HK-2 (cell line): ENCODE data around the gene LMO1.

Experiments
- DNase-seq: peaks from one replicate; pipeline ENCODE4 v3.0.0-alpha.2; 2018; ENCODE audit not compliant: unreplicated experiment

Gene LMO1

DNA sequence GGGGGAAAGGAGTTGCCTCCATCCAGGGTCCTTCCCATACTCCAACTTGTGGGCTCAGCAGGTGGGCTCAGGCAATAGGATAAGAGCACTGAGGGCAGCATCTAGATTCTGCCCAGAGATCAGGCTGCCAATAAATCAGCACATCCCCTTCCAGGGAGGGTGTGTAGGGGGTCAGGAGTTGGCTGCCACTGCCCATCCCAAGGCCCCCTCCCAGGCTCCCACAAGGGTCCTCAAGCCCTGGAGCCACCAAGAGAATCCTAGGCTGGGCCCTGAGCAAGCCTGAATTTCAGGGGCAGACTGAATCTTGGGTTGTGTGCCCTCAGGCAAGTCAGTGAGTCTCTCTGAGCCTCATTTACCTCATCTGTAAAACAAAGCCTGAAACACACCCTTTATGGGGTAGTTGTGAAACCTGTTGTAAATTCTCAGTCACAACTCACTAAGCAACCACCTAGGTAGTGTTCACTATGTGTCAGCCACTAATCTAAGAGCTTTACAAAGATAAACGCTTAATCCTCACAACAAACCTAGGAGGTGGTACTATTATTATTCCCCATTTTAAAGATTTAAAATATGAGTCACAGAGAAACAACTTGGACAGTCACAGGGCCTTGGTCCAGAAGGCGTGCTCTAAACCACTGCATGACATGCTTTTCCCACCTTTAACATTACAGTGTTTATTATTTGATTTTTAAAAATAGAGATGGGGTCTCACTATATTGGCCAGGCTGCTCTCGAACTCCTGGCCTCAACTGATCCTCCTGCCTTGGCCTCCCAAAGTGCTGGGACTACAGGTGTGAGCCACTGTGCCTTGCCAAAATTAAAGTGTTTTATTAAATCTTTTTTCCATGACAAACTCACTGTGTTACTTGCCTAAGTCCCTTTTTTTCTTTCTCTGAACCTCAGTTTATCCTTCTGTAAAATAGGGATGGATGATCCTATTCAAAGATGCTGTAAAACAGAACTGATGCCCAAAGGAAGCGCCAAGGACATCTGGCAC, 36.2 kb downstream of the LMO1 start:
- DNase-seq, result no peak

- peak; percentile 59 for DNase-seq
These were observed 38.1 kb downstream of the LMO1 start for GRCh38 chr11:8225589-8226036.

DNA sequence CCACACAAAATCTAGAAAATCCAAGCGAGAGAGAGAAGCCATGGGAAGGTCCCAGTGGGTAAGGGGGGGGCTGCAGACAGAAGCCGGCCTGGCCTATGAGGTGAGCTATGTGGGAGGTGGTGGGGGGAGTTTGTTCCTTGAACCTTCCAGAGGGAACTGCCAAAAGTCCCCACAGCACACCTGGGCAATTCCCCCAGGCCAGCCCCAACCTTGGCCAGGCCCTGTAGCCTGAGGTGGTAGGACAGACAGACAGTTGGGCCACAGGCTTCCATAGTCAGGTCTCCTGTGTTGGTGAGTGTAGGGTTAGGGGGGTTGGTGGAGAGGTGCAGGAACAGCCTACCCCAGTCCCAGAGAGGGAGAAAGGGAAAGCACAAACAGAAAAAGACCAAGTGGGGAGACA, 39.0 kb downstream of the LMO1 start:
- DNase-seq, result no peak

DNA sequence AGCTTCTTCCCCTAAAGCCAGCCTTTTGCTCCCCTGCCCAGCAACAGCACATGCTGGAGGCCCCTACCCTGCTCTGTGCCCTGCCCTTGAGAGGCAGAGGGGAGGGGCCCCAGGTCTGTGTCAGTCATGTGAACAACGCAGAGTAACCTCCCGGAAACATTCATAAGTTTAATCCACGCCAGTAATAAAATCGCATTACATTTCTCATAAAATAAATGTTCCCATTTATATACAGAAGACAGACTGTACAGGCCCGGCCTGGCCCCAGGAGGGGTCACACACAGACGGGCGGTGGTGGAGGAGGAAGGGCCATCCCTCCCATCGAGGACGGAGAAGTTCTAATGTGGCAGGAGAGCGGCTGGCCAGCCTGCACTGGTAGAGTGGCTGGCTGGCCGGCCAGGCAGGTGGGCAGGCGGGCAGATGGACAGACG, 39.5 kb downstream of the LMO1 start:
- no peak for DNase-seq

- DNase-seq, result no peak
These were observed 40.2 kb downstream of the LMO1 start for GRCh38 chr11:8223513-8223900.

- DNase-seq, result no peak
These were observed 40.7 kb downstream of the LMO1 start for GRCh38 chr11:8222820-8223512.

DNA sequence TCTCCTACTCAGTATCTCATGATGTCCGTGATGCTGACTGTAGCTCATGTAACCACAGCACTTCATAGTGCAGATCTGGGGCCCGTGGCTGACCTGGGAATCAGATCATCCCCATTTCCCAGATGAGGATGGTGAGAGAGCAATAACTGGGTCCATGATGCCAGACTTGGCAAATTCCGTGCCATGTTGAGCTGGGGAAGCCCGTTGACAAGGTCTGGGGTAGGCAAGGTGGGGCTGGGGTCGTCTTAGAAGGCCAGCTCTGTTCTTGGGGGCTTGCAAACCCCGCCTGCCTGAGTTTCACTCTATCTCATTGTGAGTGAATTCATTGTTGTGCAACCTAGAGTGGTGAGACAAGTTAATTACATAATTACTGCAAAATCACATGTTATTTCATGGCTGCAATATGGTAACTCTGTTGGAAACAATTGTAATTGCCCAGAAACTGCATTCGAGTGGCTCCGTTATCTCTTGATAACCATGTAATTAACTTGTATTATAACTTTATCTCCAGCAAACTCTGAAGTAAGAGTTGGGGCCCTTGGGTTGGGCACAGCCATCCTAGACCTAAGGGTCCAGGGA, 41.7 kb downstream of the LMO1 start:
- DNase-seq, result no peak

- DNase-seq, result no peak
These were observed 42.5 kb downstream of the LMO1 start for GRCh38 chr11:8221046-8221723.

DNA sequence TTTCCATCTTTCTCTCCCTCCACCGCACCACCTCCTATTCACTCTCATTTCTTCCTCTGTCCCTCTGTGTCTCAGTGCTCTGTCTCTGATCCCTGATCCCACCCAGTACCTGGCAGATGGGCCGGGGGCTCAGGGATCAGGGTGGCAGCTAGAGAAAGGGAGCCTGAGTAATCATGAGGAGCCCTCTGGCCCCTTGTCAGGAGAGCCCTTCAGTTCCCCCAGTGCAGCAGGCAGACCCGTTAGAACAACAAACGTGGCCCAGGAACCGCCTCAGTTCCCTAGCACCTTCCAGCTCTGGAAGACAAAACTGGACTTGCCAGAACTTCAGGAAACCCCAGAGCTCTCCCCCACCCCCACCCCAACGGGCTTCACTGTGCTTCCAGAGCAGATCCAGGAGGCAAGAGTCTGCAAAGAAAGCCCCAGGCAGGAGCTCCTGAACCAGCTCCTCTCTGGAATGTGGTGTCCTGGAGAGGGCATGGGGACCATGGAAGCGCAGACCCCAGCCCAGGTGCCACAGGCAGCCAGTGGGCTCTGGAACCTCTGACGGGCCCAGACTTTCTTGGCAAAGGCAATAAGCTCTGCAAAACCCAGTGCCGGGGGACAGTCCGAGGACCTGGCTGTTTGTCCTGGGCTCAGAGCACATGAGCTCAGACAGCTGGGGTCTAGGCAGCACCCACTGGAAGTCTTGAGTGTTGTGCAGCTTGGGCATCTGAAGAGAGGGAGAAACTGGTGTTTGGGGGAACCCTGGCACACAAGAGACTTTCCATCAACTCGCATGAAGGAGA, 43.2 kb downstream of the LMO1 start:
- DNase-seq, result no peak

DNA sequence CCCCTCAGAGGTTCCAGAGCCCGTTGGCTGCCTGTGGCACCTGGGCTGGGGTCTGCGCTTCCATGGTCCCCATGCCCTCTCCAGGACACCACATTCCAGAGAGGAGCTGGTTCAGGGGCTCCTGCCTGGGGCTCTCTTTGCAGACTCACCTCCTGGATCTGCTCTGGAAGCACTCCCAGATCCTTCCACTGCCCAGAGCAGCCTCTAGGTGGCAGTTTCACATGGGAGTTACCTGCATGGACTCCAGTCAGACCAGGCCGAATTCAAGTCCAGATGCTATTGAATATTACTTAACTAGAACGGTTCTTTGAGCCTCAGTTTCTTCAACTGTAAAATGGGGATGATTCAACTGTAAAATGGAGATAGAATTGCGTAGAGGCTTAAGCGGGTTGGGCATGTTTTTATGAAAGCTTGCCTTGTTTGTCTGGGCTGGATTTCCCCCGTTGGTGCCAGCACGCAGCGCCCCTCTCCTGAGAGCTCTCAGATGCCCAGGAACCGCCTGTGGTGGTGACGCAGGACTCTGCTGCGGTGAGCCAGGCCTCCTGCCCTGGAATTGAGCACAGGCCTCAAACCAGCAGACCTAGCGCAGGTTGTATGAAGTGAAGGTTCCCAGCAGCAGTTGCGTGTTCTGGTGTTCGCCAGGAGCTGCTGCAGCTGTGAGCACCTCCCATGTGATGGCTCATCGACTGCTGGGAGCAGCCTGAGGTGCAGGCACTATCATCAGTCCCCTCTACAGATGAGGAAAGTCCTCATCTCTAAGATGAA, 44.2 kb downstream of the LMO1 start:
- peak; percentile 26 for DNase-seq

DNA sequence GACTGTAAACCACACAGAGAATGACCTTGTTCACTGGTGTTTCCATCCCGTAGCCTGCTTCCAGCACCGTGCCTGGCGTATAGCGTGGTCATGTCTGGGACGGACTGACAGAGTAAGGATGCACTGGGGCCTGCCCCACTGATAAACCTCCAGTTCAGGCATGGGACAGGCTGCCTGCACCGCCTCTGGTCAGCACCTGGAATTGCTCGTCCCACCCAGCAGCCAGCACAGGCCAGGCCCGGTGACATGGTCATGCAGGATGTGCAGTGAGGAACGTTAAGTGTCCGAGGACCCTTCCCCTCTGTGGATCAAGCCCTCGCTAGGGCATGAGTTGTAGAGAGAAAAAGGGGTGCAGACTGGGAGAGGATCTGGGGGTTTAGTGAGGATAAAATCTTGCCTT, 44.8 kb downstream of the LMO1 start:
- DNase-seq, result no peak

DNA sequence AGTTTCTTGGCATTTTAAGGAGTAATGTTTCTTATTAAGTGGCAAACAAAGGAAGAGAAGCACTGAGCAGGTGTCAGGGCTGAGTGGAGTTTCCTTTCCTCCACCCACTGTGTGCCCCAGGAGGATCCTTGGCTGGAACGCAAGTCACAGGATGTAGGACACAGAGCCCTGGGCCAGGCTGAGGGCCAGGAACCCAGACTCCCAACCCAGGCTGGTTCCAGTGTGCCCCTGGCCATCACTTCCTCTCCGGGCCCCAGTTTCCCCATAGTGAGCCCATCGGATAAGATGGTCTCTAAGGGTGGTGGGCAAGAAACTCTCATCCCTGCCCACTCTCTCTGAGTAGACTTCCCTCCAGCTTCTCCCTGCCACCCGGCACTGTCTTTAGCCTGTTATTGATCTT, 45.3 kb downstream of the LMO1 start:
- no peak for DNase-seq

DNA sequence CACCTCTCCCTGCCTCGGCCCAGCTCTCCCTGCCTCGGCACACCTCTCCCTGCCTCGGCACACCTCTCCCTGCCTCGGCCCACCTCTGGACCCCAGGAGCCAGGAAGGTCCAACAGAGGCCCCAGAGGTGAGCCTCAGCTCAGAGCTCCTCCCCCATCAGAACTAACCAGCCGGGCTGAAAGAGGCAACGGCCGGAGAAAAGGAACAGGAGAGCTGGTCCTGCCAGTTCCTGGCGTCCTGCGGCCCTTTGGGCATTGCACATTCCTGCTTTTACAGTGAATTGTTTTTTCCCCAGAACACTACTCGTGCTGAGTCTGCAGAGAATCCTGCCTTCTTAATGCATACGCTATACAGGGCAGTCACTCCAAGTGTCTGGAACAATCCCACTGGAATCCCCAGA, 45.8 kb downstream of the LMO1 start:
- no peak for DNase-seq

DNA sequence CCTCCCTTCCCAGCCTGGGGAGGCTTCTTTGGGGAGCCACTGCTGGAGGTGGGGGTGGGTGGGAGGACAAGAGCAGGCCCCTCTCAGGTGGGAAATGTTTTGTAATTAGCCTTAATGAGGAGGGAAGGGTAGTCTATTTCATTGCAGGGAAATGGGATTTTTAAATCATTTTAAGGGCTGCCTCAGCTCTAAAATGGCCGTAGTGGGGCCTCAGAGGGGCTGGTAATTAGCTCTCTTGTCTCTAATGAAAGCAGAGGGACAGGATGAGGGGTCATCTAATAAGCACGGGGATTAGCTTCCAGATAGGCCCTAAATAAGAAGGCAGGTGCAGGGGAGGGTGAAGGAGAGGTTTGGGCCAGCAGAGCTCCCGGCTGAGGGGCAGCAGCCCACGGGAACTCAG, 46.5 kb downstream of the LMO1 start:
- DNase-seq, result no peak

- DNase-seq, result no peak
These were observed 50.3 kb downstream of the LMO1 start for GRCh38 chr11:8213376-8213775.

DNA sequence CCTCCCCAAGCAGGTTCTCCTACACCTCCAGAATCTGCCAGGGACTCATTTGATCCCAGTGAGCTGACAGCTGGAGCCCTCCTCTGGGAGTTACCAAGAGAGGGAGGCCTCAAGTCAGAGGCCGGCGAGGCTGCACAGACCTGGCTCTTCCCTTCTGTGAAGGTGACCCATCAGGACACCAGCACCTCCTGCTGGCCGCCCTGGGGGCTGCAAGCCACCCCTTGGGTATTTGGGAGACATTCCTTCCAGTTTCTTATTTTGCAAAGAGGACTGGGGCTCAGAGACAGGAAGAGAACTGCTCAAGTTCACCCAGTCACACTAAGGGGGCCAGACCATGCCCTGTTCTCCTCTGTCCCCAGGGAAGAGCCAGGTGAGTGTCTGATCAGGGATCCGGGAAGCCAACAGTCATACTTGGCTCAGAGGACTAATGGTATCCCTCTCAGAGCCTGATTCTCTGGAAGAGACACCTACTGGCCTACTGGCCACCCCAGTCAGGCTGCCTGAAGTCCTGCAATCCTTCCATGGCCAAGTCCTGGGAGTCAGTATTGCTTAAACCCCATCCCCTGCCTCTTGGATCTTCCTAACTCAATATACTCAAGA, 54.4 kb downstream of the LMO1 start:
- DNase-seq, result no peak

- DNase-seq, result no peak
These were observed 56.3 kb downstream of the LMO1 start for GRCh38 chr11:8207080-8208000.

DNA sequence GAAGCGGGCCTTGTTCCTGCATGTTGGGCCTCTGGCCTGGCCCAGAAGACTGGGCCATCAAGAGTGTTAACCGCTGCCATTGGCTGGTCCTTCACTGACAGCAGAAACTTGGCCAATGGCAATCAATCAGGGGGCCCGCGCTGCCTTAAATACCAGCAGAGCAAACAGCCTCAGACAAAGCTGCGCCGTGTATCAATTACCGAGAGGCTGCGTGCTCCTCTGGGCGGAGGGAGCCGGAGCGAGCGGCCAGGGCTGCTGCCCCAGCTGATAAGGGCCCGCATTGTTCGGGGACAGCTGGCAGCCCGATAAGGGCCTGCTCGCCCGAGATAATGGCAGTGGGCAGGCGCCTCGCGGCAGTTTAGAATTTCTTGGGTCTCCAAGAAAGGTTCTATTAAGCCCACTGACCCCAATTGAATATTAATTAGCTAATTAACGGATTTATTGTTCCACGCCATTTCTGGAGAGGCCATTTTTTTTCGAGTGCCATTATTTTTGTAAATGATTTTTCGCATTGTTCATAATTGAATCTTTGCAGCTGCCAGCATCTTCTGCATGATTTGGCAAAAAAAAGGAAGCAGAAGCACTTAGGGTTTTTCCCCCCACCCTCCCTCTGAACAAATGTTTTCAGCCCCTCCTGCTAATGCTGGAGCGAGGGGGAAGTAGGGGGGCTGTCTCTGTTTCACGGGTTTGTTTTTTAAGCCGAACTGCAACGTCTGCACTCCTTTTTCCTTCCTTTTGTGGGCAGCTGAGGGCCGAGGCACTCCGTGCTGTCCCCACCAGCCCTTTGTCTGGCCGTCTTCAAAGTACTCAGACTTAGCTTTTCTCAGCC, 57.2 kb downstream of the LMO1 start:
- no peak for DNase-seq
